Coronary artery (tissue), 2 donors: ENCODE results near the gene RPL13.

Experiments
- DNase-seq: peaks from one replicate; pipeline ENCODE4 v3.0.0-alpha.2; 2017; ENCODE audit warnings: low spot score
- H3K27ac ChIP-seq, 2 donors: fragments of 200-600 bp; sonication (generic); one replicate each; pipeline ENCODE4 v1.5.1; 2016 to 2019
- H3K4me3 ChIP-seq: fragments of 200-600 bp; sonication (generic); 2 replicates; pipeline ENCODE4 v1.5.1; 2016; ENCODE audit warnings: mild to moderate bottlenecking, moderate library complexity
- CTCF ChIP-seq: fragments of 200-600 bp; sonication (generic); IDR thresholded peaks from one replicate; pipeline ENCODE4 v1.5.1; 2019; ENCODE audit warnings: antibody characterized with exemption

The RPL13 gene

GRCh38 chr16:89545044-89545830, 15.2 kb upstream of the RPL13 start:
- Histone ChIP-seq H3K27ac (no peak overlapping the region), H3K4me3 (no peak overlapping the region)
- no peak for TF ChIP-seq CTCF
- no peak for DNase-seq

DNA sequence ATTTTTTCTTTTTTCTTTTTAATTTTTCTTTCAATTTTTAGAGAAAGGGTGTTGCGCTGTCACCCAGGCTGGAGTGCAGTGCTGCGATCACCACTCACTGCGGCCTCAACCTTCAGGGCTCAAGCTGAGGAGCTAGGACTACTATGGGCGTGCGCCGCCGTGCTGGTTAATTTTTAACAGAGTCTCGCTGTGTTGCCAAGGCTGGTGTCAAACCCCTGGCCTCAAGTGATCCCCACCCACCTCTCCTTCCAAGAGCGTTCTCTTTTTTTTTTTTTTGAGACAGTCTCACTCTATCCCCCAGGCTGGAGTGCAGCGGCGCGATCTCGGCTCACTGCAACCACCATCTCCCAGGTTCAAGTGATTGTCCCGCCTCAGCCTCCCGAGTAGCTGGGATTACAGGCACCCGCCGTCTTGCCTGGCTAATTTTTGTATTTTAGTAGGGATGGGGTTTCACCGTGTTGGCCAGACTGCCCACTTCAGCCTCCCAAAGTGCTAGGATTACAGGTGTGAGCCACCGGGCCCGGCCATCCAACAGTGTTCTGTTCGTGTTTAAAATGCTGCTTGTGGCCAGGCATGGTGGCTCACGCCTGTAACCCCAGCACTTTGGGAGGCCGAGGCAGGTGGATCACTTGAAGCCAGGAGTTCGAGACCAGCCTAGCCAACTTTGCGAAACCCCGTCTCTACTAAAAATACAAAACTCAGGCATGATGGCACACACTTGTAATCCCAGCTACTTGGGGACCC, 14.5 kb upstream of the RPL13 start:
- no peak for TF ChIP-seq CTCF
- no peak overlapping the region for H3K27ac ChIP-seq
- DNase-seq, result no peak
- H3K4me3 ChIP-seq, result no peak overlapping the region

- TF ChIP-seq CTCF, result no peak
- no peak for DNase-seq
- Histone ChIP-seq H3K27ac (no peak overlapping the region), H3K4me3 (no peak overlapping the region)
Measured at GRCh38 chr16:89546781-89547180, 13.7 kb upstream of the RPL13 start.

DNA sequence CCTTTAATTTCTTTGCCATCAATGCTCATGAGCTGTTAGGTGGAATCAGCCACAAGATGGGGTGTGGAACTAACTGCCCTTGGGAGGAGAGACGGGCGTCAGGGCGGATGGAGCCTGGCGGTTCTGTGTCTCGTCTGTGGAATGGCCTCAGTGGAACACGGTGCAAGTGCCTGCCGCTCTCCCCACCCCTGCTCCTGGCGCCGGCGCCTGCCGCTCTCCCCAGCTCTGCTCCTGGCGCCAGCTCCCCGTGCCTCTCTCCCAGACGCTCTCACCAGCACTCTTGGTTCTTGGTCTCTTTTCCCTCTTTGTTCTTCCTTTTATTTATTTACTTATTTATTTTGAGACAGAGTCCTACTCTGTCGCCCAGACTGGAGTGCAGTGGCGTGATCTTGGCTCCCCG, 13.2 kb upstream of the RPL13 start:
- H3K4me3 ChIP-seq, result no peak overlapping the region
- TF ChIP-seq CTCF, result no peak
- no peak overlapping the region for H3K27ac ChIP-seq
- DNase-seq, result no peak

GRCh38 chr16:89547860-89548259, 12.6 kb upstream of the RPL13 start:
- no peak for TF ChIP-seq CTCF
- DNase-seq, result no peak
- H3K27ac ChIP-seq, result no peak overlapping the region
- no peak overlapping the region for H3K4me3 ChIP-seq

DNA sequence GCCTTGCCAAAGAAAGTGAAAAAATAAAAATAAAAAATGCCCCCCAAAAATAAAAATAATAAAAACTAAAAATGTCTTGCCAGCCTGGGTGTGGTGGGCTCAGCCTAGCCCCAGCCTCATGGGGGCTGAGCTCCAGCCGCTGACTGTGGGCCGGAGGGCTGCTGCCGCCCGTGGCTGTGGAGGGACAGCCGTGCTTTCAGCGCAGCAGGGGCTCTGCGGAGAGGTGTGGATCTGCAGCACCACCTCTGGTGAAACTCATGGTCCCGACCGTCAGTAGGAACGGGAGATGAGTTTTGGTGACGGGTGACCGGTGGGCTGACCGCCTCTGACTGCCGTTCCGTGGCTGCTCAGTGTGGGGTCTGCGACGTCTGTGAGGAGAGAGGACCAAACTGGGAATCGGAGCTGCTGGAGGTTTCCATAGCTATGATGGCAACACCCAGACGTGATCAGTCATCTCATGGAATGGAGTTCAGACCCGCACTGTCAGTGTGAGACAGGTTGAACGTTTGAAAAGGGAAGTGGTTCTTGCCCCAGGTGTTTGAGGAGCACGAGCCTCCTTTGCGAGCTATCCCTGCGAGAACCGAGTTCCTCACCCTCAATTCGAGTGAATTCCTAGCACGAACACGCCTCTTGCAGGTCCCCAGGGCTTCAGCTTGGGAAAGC, 12.0 kb upstream of the RPL13 start:
- Histone ChIP-seq H3K4me3 (no peak overlapping the region), H3K27ac (no peak overlapping the region)
- DNase-seq, result no peak
- TF ChIP-seq CTCF, result no peak
